ENCODE results near the gene COL15A1. TPM values are rescaled to one million over a fixed set of nuclear protein-coding genes. Genes with fewer than 3 reads are reported as not detected.

The COL15A1 gene
- total and polyA plus RNA-seq, 2 of the 8 experiments (the other 6 are each of a cell fraction or from before 2014, with no cell fraction given): 0.12 to 0.15 TPM

DNA sequence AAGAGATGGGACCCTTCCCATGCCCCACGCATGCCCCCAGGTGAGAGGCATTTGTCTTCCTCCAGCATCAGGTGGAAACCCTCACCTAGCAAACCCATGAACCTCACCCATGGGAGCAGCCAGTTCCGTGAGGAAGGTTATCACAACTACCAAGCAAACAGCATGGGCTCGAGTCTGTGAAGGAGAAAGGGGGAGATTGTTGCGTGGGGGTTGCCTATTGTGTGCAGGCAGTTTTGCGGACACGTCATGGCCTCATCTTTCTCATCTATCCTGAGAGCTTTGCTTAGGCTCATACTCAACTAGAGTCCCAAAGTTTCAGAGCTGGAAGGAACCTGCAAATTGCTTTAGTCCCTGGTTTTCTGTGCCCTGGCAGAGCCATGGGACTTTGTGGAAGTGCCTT is 87.6 kb downstream of the COL15A1 start (continued):
- TF ChIP-seq, protein P1, sequence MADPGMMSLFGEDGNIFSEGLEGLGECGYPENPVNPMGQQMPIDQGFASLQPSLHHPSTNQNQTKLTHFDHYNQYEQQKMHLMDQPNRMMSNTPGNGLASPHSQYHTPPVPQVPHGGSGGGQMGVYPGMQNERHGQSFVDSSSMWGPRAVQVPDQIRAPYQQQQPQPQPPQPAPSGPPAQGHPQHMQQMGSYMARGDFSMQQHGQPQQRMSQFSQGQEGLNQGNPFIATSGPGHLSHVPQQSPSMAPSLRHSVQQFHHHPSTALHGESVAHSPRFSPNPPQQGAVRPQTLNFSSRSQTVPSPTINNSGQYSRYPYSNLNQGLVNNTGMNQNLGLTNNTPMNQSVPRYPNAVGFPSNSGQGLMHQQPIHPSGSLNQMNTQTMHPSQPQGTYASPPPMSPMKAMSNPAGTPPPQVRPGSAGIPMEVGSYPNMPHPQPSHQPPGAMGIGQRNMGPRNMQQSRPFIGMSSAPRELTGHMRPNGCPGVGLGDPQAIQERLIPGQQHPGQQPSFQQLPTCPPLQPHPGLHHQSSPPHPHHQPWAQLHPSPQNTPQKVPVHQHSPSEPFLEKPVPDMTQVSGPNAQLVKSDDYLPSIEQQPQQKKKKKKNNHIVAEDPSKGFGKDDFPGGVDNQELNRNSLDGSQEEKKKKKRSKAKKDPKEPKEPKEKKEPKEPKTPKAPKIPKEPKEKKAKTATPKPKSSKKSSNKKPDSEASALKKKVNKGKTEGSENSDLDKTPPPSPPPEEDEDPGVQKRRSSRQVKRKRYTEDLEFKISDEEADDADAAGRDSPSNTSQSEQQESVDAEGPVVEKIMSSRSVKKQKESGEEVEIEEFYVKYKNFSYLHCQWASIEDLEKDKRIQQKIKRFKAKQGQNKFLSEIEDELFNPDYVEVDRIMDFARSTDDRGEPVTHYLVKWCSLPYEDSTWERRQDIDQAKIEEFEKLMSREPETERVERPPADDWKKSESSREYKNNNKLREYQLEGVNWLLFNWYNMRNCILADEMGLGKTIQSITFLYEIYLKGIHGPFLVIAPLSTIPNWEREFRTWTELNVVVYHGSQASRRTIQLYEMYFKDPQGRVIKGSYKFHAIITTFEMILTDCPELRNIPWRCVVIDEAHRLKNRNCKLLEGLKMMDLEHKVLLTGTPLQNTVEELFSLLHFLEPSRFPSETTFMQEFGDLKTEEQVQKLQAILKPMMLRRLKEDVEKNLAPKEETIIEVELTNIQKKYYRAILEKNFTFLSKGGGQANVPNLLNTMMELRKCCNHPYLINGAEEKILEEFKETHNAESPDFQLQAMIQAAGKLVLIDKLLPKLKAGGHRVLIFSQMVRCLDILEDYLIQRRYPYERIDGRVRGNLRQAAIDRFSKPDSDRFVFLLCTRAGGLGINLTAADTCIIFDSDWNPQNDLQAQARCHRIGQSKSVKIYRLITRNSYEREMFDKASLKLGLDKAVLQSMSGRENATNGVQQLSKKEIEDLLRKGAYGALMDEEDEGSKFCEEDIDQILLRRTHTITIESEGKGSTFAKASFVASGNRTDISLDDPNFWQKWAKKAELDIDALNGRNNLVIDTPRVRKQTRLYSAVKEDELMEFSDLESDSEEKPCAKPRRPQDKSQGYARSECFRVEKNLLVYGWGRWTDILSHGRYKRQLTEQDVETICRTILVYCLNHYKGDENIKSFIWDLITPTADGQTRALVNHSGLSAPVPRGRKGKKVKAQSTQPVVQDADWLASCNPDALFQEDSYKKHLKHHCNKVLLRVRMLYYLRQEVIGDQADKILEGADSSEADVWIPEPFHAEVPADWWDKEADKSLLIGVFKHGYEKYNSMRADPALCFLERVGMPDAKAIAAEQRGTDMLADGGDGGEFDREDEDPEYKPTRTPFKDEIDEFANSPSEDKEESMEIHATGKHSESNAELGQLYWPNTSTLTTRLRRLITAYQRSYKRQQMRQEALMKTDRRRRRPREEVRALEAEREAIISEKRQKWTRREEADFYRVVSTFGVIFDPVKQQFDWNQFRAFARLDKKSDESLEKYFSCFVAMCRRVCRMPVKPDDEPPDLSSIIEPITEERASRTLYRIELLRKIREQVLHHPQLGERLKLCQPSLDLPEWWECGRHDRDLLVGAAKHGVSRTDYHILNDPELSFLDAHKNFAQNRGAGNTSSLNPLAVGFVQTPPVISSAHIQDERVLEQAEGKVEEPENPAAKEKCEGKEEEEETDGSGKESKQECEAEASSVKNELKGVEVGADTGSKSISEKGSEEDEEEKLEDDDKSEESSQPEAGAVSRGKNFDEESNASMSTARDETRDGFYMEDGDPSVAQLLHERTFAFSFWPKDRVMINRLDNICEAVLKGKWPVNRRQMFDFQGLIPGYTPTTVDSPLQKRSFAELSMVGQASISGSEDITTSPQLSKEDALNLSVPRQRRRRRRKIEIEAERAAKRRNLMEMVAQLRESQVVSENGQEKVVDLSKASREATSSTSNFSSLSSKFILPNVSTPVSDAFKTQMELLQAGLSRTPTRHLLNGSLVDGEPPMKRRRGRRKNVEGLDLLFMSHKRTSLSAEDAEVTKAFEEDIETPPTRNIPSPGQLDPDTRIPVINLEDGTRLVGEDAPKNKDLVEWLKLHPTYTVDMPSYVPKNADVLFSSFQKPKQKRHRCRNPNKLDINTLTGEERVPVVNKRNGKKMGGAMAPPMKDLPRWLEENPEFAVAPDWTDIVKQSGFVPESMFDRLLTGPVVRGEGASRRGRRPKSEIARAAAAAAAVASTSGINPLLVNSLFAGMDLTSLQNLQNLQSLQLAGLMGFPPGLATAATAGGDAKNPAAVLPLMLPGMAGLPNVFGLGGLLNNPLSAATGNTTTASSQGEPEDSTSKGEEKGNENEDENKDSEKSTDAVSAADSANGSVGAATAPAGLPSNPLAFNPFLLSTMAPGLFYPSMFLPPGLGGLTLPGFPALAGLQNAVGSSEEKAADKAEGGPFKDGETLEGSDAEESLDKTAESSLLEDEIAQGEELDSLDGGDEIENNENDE (IDR thresholded peaks at IDR 0.05; ENCODE audit: insufficient replicate concordance, low read length): no peak
- TF ChIP-seq CBX8 (IDR thresholded peaks at IDR 0.05; ENCODE audit: borderline replicate concordance, low read depth, low read length) (no peak), RNF2 (IDR thresholded peaks at IDR 0.05; ENCODE audit: borderline replicate concordance, low read depth, low read length, missing control alignments, poor library complexity, severe bottlenecking) (no peak), TEAD4 (IDR thresholded peaks at IDR 0.05; ENCODE audit: low read depth, low read length) (no peak), GTF2F1 (IDR thresholded peaks at IDR 0.05; ENCODE audit: borderline replicate concordance, low read depth, low read length) (no peak), YY1 (IDR thresholded peaks at IDR 0.05; ENCODE audit: low read depth, low read length) (no peak), EP300 (IDR thresholded peaks at IDR 0.05; ENCODE audit: borderline replicate concordance in 1 of 2, low read depth in 2 of 2, low read length in 2 of 2) (no peak), HDAC6 (IDR thresholded peaks at IDR 0.05; ENCODE audit: low read depth, low read length) (no peak)
- TF ChIP-seq, protein P2, sequence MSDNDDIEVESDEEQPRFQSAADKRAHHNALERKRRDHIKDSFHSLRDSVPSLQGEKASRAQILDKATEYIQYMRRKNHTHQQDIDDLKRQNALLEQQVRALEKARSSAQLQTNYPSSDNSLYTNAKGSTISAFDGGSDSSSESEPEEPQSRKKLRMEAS (IDR thresholded peaks at IDR 0.05): no peak

Measured in H1 (cell line).